CD4-positive, alpha-beta T cell treated with Interferon alpha-2 for 1 hour (primary cell): ENCODE results near the gene PLA2G15.

Source experiments
- DNase-seq, 2 donors: peaks; one replicate each; pipeline ENCODE4 v3.0.0-alpha.2; 2020 to 2022

Gene PLA2G15

DNA sequence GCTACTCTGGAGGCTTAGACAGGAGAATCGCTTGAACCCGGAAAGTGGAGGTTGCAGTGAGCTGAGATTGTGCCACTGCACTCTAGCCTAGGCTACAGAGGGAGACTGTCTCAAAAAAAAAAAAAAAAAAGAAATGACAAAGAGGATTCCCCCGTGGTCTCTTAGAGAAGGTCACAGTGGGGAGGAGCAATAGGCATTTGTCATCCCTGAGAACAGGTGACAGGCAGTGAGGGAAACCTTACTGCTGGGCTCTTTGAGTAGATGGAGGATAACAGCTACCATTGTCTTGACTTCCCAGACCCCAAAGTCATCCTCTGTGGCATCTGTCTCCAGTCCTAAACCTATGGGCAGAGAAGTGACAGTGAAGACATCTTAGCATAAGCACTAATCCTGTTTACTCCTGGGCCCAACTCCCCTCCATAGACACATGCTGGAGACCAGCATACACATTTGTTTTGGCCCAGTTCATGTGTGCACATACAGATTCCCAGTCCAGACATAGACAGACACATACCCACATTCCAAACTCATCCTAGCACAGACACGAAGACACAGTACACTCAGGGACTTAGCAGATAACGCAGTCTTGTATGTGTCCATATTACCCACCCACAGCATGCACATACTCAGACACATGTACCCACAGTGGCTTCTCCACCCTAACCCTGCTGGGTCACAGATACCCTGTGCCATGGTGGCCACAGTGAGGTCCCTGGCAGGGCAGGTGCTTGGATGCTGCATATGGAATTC, 11.9 kb upstream of the PLA2G15 start:
- DNase-seq, result no peak

DNA sequence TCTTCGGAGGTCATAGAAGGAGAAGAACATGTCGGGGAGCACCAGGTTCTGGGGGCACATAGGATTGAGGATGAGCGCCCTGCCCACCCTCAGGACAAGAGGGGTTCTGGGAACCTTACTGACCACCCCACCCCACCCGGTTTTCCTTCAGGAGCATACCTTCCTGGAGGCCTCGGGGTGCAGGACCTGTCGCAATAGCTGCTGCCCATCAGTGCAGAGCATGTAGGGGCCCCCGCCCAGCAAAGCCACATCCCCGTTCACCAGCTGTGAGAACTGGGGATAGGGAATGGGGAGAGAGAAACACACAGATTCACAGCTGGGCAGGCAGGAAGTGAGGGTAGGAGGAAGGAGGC, 11.4 kb upstream of the PLA2G15 start:
- DNase-seq, result no peak

DNA sequence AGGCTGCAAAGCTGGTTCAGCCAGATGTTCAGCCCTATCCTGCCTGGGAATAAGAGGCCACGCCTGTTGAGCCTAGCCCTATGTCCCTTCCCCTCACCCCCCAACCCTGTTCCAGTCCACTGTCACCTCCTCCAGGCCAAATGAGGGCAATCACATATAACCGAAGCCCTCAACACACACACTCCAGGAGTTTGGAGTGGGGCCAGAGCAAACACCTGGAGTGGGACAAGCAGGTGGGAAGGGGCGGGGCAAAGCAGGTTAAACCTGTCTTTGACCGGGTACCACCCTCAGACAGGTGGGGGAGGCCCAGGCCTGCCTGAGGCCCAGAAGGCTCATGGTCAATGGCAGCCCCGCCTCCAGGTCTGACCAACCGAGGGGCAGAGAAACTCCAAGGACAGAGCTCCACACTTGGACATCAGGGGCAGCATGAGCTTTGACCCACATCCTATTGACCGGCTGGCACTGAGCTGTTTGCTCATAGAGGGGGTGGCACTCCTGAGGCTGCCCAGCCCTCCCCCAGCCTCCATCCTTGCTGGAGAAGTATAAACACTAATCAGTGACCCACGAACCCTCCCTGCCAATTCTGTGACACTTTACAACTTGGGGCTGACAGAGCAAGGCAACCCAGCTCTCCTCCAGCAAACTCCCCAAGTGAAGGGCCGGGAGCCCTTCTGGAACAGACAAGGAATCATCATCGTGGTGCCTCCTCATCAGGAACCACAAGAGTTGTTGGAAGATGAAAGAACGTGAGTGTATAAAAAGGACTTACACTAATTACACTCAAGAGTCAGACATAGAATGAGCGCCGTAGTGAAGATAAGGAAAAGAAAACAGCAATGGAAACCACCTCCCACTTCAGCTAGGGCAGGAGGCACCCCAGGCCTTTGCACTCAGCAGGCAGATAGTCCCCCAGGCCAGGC, 10.7 kb upstream of the PLA2G15 start:
- no peak for DNase-seq

DNA sequence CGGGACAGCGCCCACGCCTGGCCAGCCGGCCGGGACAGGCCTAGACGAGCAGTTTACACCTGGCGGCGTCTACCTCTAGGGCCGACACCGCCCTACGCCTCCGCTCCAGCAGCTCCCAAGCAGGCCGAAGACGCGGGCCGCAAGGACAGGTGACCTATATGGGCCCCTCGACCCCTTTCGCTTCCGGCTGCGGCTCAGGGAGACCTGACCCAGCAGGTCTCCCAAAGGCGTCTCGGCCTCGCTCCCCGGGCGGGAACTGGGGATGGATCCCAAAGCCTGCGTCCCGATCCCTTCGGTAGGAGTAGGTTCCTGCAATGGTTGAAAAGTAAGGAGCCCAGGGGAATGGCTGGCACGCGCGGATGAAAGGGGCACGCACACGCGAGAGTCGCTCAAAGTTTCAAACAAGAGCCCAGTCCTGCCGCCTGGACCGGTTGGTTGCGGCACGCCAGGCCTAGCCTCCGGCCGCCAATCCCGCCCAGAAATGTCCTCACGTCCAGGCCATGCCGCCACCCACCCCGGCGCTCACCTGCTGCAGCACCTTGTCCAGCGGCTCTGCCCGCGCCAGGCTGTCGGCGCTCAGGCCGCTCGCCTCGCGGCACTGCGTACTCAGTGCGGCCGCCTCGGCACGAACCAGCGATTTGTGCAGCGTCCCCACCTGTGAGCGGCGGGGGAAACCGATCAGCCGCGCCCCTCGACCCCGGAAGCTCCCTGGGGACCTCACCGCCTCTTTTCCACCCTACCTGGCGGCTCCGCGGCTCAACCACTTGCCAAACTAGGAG, 9.9 kb upstream of the PLA2G15 start:
- DNase-seq, result no peak

DNA sequence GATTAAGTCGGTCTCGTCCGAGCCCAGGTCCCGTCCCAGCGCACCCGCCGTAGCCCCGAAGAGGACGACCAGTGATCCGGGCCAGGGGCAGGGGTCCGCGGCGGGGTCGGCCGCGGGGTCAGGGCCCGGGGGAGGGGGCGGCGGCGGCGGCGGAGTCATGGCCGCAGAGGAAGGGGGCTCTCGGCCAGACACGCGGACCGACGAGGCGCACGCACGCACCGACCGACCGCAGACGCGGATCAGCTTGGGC, 9.4 kb upstream of the PLA2G15 start, which contains the start of gene ESRP2:
Gene ESRP2 (minus strand): TSS at position 241 of the 250 bp plus-strand sequence. CDS start 82 bp downstream, at position 159.
- DNase-seq, result no peak

DNA sequence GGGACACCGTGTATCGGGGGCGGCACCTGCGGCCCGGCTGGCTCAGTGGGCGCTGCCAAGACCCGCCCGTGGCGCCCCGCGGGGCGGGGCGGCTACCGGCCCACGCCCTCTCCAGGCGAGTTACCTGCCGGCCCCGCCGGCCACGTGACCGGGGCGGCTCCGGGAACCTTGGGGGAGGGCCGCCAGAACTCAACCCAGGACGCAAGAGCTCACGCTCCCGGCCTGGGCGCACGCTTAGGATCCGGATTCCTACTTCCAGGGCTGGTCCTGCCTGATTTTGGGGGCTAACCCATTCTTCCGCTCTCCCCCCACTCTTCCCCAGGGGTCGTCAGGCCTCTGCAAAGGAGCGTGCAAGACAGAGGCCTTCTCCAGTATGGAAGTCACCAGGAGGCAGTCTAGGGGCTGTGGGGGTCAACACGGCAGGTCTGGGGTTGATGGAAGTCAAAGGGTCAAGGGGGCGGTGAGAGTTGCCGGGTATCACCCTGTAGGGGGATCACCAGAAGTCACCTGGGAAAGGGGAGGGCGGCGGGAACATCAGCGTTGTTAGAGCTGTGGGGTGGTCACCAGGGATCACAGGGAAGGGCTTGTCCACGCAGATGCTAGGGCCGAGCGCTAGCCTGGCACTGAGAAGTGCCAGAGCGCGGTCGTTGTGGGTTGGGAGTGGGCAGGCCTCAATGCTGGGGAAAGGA, 8.9 kb upstream of the PLA2G15 start:
- DNase-seq, result peak; percentile 38 to 64

DNA sequence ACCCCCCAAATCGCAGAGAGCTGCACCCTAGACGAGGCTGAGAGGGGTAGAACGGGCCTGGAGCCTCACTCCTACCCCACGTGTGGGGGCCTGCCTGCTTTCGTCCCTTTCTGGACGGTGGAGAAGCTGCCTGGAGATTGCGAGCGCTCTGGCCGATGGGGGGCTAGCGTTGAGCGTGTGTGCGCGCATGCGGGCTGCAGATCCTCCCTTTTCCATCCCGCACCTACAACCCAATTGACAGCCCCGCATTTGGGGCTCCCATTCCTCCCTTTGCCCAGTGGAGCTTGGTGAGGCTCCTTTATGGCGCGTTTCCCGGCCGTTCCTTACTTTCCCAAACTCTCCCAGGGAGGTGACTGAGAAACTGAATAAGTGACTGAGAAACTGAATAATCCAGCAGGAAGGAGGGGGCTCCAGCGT, 8.3 kb upstream of the PLA2G15 start:
- DNase-seq, result no peak

DNA sequence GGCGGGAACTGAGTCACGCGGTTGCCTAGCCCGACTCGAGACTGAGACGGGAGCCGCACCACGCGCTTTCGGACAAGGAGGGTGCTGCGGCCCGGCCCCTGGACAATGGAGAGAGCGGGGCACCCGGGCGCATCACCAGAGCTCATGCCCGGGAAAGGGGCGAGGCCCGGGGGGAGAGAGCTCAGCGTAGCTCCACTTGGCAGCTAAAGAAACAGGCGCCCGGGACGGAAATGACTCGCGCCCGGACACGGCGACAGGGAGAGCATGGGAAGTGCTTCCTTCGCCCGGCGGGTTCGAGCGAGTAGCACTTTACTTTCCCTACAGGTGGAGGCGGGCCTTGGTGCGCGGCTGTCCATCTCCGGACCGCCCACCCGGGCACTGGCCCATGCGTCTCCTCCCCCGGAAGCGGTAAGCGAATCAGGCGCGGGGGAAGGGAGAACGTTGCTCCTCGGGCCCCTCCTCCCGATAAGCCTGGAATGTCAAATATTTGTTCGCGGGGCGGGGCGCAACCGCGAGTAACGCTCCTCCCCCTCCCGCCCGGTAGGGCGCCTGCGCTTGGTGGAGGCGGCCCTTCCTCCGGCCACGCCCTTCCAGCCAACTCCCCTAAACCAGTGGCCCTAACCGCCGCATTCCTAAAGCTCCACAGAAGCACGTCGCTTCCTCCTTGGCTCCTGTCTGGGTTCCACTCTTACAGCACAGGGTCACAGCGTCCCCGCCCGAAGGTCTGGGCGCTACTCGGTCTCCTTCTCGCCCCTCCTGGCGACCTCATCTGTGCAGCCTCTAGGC, 7.7 kb upstream of the PLA2G15 start:
- DNase-seq, result peak; percentile 87 to 93

DNA sequence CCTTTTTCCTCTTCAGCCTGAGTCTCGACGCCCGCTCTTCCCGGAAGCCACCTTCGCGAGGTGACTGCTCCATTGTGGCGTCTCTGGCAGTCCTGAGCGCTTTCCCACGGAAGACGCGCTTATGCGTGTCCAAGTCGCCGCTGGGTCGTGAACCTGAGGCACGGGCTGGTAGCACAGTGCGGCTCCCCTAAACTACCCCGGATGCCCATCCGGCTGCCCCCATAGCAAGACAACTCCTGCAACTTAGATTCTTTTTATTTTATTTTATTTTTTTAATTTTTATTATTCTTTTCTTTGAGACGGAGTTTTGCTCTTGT, 7.2 kb upstream of the PLA2G15 start:
- no peak for DNase-seq

DNA sequence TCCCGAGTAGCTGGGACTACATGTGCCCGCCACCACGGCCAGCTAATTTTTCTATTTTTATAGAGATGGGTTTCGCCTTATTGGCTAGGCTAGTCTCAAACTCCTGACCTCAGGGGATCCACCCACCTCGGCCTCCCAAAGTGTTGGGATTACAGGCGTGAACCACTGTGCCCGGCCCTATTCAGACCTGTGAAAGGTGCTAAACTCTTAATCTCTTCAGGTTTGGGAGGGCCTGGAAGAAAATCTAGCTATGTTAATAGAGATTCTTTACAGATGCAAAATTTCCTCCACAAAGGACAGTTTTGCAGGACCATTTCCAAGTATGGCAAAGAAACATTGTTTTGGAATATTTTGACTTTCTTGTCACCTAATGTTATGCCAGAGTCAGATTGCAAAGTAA, 3.1 kb upstream of the PLA2G15 start:
- DNase-seq, result no peak

DNA sequence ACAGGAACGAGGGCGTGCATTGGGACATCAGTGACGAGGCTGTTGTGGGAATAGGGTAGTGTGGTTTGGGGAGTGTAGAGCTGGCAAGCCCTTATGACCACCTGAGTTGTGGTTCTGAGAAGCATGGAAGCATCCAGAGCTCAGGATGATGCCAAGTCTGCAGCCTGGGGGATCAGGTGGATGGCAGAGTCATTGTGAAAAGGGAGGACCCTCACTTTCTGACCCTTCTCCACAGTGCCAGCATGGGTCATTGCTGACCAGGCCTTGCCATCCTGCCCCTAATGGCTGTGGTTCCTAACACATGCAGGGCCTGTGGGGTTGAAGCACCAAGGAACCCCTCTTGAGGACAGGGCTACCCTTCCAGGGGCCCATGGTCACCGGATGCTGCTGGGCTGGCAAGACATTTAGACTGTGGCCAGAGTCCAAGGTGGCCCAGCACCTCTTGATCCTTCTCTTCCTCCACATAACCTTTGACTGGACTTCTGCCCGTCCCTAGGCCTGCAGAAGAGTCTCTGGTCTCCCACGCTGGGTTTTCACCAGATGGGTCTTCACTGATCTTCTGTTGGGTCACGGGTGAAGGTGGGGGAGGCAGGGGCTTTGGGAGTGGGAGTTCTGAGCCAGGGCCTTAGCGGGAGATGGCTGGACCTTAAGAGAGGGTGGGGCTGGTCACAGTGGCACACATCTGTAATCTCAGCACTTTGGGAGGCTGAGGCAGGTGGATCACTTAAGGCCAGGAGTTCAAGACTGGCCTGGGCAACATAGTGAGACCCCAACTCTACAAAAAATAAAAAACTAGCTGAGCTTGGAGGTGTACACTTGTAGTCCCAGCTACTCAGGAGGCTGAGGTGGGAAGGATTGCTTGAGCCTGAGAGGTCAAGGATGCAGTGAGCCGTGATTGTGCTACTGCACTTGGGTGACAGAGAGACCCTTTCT, 2.0 kb upstream of the PLA2G15 start:
- no peak for DNase-seq

DNA sequence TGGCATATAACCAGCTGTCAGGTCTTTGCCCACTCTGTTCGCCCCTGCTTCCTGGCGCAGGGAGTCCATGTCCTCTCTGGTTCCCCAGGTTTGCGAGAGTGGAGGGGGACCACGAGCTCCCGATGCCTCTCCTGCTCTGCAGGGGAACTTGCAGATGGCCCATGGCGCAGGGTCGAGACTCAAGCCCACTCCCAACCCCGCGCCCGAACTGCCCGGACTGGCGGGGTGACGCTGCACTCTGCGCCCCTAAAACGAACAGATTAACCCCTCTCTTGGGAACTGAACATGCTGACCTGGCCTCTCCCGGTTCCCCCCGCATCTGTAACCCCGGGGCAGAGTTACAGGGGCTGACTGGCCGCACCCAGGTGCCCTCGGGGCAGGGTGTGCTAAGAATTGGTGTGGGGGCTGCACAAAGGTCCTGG, 681 bp upstream of the PLA2G15 start:
- DNase-seq, result no peak

DNA sequence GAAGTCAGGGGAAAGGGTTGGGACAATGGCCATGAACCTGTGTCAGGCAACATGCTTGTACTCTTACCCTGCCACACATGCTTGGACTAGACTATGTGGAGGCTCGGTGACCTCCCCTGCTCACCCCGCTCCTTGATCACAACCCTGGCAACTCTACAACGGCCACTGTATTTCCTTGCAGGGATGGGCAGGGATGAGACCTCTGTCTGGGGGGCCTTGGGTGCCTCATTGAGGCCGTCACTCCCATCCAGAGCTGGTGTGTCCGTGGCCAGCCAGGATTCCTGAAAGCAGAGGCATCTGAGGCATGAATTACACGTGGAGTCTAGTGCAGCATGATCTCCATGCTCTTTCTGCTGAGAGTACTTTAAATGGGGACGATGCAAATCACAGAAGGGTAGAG, 948 bp downstream of the PLA2G15 start:
- no peak for DNase-seq

DNA sequence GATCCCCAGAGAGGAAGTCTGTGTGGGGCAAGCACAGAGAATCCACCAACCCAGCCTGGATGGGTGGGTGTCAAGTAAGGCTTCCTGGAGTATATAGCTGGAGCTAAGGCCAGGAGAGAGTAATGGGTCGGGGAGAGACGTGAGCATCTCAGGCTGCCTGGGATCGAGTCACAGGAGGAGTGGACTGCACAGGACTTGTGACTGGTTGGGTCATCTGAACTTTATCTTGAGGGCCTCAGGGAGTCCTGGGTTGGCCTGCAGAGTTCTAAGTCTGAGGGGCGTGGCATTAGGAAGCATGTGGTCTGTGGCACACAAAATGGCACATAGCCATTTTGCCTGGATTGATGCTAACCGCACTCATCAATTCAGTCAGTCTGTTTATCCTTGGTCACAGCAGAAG, 1.5 kb downstream of the PLA2G15 start:
- DNase-seq, result no peak

DNA sequence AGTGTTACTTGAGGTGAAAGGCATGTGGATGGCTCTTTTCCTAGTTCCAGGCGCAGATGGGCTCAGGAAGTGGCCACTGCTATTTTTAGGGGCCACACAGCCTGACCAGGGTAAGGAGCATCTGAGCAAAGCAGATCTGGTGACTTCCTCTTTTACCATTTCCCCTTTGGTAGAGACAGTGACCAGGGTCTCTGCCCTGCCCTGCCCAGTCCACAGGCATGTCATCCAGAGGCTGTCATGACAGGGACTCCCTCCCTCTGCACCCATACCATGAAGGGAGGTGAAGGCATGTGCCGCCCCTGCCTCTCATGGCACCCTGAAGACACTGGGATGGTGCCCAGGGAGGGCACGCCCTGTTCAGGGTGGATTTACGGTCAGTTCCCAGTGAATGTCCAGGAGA, 2.2 kb downstream of the PLA2G15 start:
- DNase-seq, result peak in 1 of 2 donors; percentile 22

DNA sequence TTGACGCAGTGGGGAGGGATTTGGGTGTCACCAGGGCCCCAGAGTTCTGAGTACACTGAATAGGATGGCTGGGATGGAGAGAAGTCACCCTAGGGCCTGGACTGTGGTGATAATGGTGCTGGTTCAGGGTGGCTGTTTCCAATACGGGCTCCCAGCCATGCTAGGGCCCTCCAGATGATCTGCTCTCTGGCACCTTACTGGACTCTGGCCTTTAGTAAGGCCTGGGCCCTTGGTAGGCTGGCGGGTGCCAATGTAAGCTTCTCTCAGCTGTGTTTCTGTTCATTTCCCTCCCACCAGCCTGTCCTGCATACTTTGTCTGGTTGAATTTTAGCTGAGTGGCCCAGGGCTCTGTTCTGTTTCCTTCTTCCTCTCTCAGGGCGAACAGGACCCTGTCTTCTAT, 2.8 kb downstream of the PLA2G15 start:
- no peak for DNase-seq

DNA sequence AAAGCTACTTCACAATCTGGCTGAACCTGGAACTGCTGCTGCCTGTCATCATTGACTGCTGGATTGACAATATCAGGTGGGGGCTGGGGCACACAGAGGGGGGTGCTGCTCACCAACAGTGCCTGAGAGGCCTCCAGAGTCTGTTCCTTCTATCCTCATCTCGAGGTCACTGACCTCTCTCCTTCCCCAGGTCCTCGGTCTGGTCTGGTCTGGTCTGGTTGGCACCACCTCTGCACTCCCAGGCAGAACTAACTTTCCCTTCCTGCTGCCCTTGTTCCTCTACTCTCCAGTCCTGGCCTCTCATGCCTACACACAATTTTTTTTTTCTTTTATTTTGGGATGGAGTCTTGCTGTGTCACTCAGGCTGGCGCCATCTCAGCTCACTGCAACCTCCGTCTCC, 4.2 kb downstream of the PLA2G15 start:
- DNase-seq, result no peak

DNA sequence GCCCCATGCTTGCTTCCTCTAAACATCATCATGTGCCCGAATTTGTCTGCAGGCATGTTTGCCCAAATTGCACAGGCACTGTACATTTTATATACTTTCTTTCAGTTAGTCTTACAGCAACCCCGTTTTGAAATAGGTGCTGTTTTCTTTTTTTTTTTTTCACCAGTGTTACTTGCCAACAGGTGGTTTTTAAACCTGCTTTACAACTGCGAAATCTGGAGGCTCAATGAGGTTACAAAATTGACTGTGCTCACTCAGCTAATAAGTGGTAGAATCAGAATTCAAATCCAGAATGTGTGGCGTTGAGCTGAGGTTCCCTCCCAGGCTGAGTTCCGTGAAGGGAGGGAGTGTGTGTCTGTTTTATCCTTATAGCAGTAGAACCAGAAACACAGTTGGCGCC, 5.8 kb downstream of the PLA2G15 start:
- no peak for DNase-seq

DNA sequence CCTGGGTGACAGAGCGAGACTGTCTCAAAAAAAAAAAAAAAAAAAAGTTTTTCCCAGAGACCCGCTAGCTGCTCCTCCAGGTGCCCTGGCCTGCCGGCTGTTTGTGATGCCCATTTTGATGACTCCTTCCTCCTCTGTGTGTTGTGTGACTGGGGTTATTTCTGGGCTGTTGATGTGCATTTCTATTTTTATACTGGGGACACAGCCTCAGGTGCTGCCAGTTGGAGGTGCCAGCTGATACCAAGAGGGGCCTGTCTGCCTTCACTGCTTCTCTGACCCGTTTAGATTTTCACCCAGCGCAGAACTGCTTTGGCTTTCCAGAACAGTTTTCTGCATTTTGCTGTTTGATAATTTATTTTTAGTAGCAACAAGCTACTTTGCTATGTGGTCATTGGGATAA, 6.7 kb downstream of the PLA2G15 start:
- DNase-seq, result no peak

DNA sequence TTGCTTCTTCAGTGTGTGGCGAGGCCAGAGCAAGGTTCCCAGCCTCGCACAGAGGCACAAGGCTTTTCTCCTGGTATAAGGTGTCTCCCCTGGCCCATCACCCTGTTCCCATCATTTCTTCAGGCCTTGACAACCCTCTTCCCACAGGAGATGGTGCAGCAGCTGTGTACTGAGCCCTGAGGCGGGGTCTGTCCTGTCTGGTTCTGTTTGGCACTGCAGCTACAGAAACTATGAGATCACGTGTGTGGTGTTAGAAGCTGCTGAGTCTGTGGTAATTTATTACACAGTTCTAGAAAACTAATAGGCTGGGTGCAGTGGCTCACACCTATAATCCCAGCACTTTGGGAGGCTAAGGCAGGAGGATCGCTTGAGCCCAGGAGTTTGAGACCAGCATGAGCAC, 7.2 kb downstream of the PLA2G15 start:
- no peak for DNase-seq

DNA sequence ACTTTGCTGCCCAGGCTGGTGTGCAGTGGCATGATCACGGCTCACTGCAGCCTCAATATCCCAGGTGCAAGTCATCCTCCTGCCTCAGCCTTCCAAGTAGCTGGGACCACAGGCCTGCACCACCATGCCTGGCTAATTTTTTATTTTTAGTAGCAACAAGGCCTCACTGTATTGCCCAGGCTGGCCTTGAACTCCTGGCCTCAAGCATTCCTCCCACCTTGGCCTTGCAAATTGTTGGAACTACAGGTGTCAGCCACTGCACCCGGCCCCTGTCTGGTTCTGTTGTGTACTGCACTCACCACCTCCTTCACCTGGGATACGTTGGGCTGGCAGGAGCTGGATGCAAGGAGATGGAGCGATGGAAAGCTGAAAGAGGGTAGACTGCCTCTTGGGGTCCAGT, 8.5 kb downstream of the PLA2G15 start:
- no peak for DNase-seq
